HG02885 (cell line): ENCODE measurements around the gene CPTP.

Source experiments
- ATAC-seq: cut with Tn5 transposase; IDR thresholded peaks from one replicate; pipeline ENCODE4 v1.9.1; 2021; ENCODE audit warnings: mild to moderate bottlenecking; ENCODE audit not compliant: unreplicated experiment, poor library complexity

Gene CPTP

GRCh38 chr1:1317420-1317819 lies 7.2 kb upstream of the CPTP start:
- ATAC-seq: no peak

GRCh38 chr1:1318131-1318652 lies 6.4 kb upstream of the CPTP start:
- no peak for ATAC-seq

- ATAC-seq: no peak
These were observed 5.6 kb upstream of the CPTP start for GRCh38 chr1:1318777-1319645.

GRCh38 chr1:1319646-1319941 lies 5.0 kb upstream of the CPTP start:
- ATAC-seq: no peak

GRCh38 chr1:1320666-1321448 lies 3.7 kb upstream of the CPTP start:
- ATAC-seq: no peak

GRCh38 chr1:1321477-1321876 lies 3.1 kb upstream of the CPTP start:
- no peak for ATAC-seq

- ATAC-seq: no peak
These were observed 2.2 kb upstream of the CPTP start for GRCh38 chr1:1322418-1322817.

GRCh38 chr1:1322952-1323351 lies 1.6 kb upstream of the CPTP start:
- ATAC-seq: no peak

- peak; percentile 26 for ATAC-seq
These were observed 498 bp upstream of the CPTP start for GRCh38 chr1:1324084-1324523.

- ATAC-seq: no peak
These were observed 879 bp downstream of the CPTP start for GRCh38 chr1:1325288-1326074.

GRCh38 chr1:1326075-1326605 lies 1.5 kb downstream of the CPTP start:
- ATAC-seq: no peak

GRCh38 chr1:1327291-1327690 lies 2.7 kb downstream of the CPTP start:
- ATAC-seq: no peak

- no peak for ATAC-seq
These were observed 3.7 kb downstream of the CPTP start for GRCh38 chr1:1328254-1328653.

GRCh38 chr1:1329304-1330210 lies 5.0 kb downstream of the CPTP start:
- no peak for ATAC-seq

- no peak for ATAC-seq
These were observed 5.9 kb downstream of the CPTP start for GRCh38 chr1:1330366-1331067.

GRCh38 chr1:1331068-1331965 lies 6.7 kb downstream of the CPTP start, which contains the start of gene TAS1R3:
Gene TAS1R3 (plus strand): TSS chr1:1331280. CDS start chr1:1331346, 66 bp downstream.
- ATAC-seq: no peak

- no peak for ATAC-seq
These were observed 7.6 kb downstream of the CPTP start for GRCh38 chr1:1332031-1332755.
